ENCODE data around the gene SLC1A7.

SLC1A7 gene

DNA sequence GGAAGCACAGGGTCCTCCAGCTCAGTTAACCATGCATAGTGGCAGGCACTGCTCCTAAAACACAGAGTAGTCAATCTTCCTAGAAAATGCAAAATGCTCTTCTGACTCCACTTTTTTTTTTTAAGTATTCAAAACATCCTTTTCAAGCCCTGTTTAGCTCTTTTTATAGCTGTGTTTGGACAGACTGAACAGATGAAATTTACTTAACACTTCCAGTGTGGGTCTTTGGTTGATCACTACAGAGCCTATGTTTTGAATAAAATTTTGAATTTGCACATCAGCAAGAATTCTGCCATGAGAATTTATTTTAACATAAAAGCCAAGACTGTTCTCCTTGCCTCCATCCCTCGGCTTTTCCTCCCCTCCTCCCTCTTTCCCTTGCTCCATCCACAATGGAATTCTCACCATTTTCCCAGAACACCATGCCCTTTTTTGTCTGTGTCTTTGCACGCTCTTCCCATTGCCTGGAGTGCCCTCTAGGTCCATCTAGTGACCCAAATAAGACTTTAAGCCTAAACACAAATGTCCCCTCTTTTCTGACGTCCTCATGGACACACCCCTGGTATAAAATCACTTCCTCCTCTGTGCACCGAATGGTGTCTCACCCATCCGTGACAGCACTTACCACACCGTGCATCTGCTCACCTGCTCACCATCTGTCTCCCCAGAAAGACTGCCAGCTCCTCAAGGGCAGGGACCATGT, 30.1 kb upstream of the SLC1A7 start:
- Mint-ChIP-seq H3K4me1 (ENCODE audit: low read depth) (no peaks in the 10 kb centered on the region), H3K4me3 (no peak overlapping the region), H3K9me3 (no peaks in the 10 kb centered on the region), H3K27ac (no peak overlapping the region), H3K36me3 (ENCODE audit: low read depth) (no peaks in the 10 kb centered on the region), H3K27me3 (peaks cover 15% of the 10 kb centered on the region)
- DNase-seq: no peak

DNA sequence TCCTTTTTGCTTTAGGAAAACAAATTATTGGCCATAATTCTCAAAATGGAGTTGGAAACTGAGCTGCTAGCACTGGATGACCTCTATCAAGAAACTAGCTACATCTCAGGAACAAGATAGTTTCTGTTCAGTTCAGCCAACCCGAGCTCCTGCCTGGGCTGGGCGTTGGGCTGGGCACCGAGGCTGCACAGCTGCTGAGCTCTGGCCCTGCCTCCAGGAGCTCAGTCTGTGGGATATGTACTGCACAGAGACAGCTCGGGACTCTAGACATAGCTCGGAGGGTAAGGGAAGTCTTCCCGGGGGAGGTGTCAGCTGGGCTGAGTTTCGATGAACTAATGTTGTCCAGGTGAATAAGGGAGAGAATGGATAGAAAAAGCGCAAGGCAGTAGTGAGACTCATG, 24.5 kb upstream of the SLC1A7 start:
- no peak for DNase-seq
- Mint-ChIP-seq H3K27me3 (peaks cover 8% of the 10 kb centered on the region), H3K4me1 (ENCODE audit: low read depth) (no peaks in the 10 kb centered on the region), H3K9me3 (no peaks in the 10 kb centered on the region), H3K27ac (no peak overlapping the region), H3K36me3 (ENCODE audit: low read depth) (no peaks in the 10 kb centered on the region), H3K4me3 (no peak overlapping the region)

DNA sequence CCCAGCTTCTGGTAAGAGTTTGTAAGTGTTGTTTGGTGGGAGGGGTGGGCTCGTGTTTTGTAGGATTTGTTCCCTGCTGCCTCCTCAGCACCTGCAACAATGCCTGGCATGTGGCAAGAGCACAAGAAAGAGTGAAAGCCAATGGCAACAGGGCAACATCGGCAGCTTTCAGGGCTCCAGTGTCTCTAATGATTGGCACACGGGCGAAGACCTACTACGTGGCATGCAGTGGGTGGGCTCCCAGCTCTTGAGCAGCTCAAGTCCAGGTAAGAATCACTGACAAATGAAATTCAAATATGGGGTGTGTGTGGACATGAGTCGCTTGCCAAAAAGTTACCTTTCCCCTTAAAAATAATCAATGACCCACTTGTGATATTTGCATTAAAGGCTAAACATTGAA, 23.9 kb upstream of the SLC1A7 start:
- Mint-ChIP-seq H3K4me3 (no peak overlapping the region), H3K9me3 (no peaks in the 10 kb centered on the region), H3K27me3 (peaks cover 8% of the 10 kb centered on the region), H3K4me1 (ENCODE audit: low read depth) (no peaks in the 10 kb centered on the region), H3K27ac (no peak overlapping the region), H3K36me3 (ENCODE audit: low read depth) (no peaks in the 10 kb centered on the region)
- DNase-seq: no peak

DNA sequence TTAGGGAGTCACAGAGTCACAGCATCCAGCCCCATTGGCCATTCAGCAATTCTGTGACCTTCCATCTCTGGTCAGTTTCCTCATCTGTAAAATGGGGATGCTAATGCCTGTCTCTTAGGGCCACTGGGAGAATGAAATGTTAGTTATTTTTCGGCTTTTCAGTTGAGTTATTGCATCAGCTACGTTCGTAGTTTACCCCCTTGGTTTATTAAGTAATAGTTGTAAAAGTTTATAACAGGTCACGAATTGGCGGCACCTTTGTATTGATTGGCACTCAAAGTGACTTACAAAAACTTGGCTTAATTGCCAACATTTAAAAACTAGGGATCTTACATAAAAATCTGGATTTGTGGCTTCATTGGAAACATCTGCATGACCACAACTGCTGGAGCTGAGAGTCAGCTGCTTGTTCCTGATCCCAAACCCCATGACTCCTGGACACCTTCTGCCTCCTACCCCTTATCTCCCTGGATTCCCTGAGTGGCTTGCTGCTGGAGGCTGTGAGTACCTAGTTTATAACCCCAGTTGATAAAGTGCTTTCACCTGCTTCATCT, 23.0 kb upstream of the SLC1A7 start:
- Mint-ChIP-seq H3K4me3 (no peak overlapping the region), H3K36me3 (ENCODE audit: low read depth) (no peaks in the 10 kb centered on the region), H3K9me3 (no peaks in the 10 kb centered on the region), H3K27ac (no peak overlapping the region), H3K27me3 (peaks cover 8% of the 10 kb centered on the region), H3K4me1 (ENCODE audit: low read depth) (no peaks in the 10 kb centered on the region)
- DNase-seq: no peak

DNA sequence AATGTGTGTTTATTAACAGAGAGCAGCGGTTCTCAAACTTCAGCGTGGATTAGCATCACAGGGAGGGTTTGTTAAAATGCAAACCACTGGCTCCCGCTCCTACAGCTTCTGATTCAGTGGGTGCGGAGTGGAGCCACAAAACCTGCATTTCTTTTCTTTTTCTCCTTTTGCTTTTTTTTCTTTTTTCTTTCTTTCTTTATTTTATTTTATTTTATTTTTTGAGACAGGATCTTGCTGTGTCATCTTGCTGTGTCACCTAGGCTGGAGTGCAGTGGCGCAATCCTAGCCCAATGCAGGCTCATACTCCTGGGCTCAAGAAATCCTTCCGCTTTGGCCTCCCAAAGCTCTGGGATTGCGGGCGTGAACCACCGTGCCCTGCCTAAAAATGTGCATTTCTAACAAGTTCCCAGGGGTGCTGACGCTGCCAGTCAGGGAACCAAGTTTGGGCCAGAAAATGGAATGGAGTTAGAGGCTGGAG, 20.9 kb upstream of the SLC1A7 start:
- Mint-ChIP-seq H3K27ac (no peak overlapping the region), H3K4me1 (ENCODE audit: low read depth) (no peaks in the 10 kb centered on the region), H3K36me3 (ENCODE audit: low read depth) (no peaks in the 10 kb centered on the region), H3K27me3 (peaks cover 8% of the 10 kb centered on the region), H3K4me3 (no peak overlapping the region), H3K9me3 (no peaks in the 10 kb centered on the region)
- no peak for DNase-seq

DNA sequence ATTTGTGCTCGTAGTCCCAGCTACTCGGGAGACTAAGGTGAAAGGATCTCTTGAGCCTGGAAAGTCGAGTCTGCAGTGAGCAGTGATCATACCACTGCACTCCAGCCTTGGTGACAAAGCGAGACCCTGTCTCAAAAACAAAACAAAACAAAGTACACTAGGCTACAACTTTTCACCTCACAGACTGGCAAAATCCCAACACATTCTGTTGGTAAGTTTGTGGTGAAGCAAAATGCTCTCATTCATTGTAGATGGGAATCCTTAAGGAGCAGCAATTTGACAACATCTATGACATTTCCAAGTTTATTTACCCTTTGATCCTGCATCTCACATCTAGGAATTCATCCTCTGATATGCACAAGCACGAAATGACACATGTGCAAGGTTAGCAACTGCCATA, 20.2 kb upstream of the SLC1A7 start:
- no peaks in the 10 kb centered on the region for H3K9me3 Mint-ChIP-seq
- no peak overlapping the region for H3K27ac Mint-ChIP-seq
- no peaks in the 10 kb centered on the region for H3K36me3 Mint-ChIP-seq (ENCODE audit: low read depth)
- no peaks in the 10 kb centered on the region for H3K4me1 Mint-ChIP-seq (ENCODE audit: low read depth)
- peaks cover 8% of the 10 kb centered on the region for H3K27me3 Mint-ChIP-seq
- DNase-seq: no peak
- no peak overlapping the region for H3K4me3 Mint-ChIP-seq

DNA sequence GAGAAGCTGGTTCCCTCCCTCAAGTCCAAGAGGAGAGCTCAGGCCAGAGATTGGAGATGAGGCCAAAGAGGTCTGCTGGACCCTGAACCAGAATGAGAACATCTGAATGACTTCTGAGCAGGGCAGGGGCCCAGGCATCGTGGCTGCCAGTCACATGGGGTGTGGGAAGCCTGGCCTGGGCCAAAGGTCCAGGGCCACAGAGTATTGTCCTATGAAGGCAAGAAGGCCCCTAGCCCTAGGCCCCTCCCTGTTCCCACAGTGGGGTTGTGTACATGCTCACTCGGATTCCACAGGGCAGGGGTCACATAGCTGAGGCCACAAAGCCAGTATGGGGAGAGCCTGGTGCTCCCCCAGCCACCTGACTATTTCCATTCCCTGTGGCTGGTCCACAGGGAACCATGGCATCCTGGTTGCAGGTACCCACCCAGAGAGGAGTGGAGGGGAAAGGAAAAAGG, 18.5 kb upstream of the SLC1A7 start:
- peaks cover 8% of the 10 kb centered on the region for H3K27me3 Mint-ChIP-seq
- H3K4me1 Mint-ChIP-seq (ENCODE audit: low read depth): no peaks in the 10 kb centered on the region
- H3K27ac Mint-ChIP-seq: no peak overlapping the region
- no peak for DNase-seq
- no peaks in the 10 kb centered on the region for H3K9me3 Mint-ChIP-seq
- H3K36me3 Mint-ChIP-seq (ENCODE audit: low read depth): no peaks in the 10 kb centered on the region
- no peak overlapping the region for H3K4me3 Mint-ChIP-seq

DNA sequence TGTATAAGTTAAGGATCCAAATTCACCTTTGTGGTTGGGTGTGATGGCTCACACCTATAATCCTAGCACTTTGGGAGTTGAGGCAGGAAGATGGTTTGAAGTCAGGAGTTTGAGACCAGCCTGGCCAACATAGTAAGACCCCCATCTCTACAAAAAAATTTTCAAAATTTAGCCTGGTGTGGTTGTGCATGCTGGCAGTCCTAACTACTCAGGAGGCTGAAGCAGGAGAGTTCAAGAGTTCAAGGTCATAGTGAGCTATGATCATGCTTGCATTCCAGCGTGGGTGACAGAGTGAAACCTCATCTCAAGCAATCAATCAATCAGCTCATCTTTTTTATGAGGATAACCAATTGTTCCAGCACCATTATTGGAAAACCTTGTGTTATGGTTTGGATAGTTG, 16.5 kb upstream of the SLC1A7 start:
- Mint-ChIP-seq H3K4me1 (ENCODE audit: low read depth) (no peaks in the 10 kb centered on the region), H3K36me3 (ENCODE audit: low read depth) (no peaks in the 10 kb centered on the region), H3K9me3 (no peaks in the 10 kb centered on the region), H3K4me3 (no peak overlapping the region), H3K27me3 (peaks cover 8% of the 10 kb centered on the region), H3K27ac (no peak overlapping the region)
- no peak for DNase-seq

DNA sequence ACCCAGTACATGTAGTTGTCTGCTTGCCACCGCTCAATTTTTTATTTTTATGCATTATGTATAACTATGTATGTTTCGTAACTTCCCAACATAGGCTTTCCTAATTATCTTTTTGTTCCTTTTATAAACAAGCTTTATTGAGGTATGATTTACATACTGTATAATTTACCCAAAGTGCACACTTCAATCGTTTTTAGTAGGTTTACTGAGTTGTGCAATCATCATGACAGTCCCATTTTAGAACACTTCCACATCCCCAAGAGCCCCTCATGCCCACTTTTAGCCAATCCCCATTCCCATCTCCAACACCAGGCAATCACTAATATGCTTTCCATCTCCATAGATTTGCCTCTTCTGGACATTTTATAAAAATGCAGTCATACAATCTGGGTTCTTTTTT, 14.3 kb upstream of the SLC1A7 start:
- Mint-ChIP-seq H3K4me1 (ENCODE audit: low read depth) (no peaks in the 10 kb centered on the region), H3K27ac (no peak overlapping the region), H3K4me3 (no peak overlapping the region), H3K27me3 (no peaks in the 10 kb centered on the region), H3K9me3 (no peaks in the 10 kb centered on the region), H3K36me3 (ENCODE audit: low read depth) (no peaks in the 10 kb centered on the region)
- DNase-seq: no peak

DNA sequence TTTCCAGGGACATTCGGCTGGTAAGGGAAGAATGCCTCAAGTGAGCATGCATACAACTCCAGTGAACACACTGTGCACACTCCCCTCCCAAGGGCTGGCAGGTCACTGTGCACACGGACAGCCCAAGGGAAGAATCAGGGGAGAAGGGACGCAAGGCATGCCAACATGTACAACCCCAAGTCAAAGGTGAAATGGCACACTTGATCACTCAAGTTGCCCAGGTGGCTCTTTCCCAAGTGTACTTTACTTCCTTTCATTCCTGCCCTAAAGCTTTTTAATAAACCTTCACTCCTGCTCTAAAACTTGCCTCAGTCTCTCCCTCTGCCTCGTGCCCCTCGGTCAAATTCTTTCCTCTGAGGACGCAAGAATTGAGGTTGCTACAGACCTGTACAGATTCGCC, 13.5 kb upstream of the SLC1A7 start:
- no peaks in the 10 kb centered on the region for H3K4me1 Mint-ChIP-seq (ENCODE audit: low read depth)
- no peak overlapping the region for H3K4me3 Mint-ChIP-seq
- no peak for DNase-seq
- no peak overlapping the region for H3K27ac Mint-ChIP-seq
- H3K27me3 Mint-ChIP-seq: no peaks in the 10 kb centered on the region
- no peaks in the 10 kb centered on the region for H3K36me3 Mint-ChIP-seq (ENCODE audit: low read depth)
- H3K9me3 Mint-ChIP-seq: no peaks in the 10 kb centered on the region

DNA sequence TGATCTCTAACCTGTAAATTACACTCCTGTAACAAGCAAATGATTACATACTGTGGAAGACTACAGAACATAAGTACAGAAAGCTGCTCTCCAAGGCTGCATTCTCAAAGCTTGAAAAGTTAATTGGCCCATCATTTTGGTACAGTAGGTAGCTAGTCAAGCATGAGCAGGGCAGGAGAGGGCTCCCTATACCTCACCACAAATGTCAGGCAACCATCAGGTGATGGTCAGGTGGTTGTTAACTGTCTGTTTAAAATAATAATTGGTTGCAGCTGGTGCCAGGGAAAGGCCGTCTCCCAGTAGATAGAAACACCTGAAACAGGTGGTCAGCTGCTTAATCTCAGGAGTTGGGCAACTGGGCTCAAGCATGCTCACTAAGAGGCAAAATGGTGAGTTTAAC, 13.1 kb upstream of the SLC1A7 start:
- H3K9me3 Mint-ChIP-seq: no peaks in the 10 kb centered on the region
- H3K27ac Mint-ChIP-seq: no peak overlapping the region
- H3K27me3 Mint-ChIP-seq: no peaks in the 10 kb centered on the region
- no peak for DNase-seq
- H3K4me3 Mint-ChIP-seq: no peak overlapping the region
- no peaks in the 10 kb centered on the region for H3K36me3 Mint-ChIP-seq (ENCODE audit: low read depth)
- H3K4me1 Mint-ChIP-seq (ENCODE audit: low read depth): no peaks in the 10 kb centered on the region

DNA sequence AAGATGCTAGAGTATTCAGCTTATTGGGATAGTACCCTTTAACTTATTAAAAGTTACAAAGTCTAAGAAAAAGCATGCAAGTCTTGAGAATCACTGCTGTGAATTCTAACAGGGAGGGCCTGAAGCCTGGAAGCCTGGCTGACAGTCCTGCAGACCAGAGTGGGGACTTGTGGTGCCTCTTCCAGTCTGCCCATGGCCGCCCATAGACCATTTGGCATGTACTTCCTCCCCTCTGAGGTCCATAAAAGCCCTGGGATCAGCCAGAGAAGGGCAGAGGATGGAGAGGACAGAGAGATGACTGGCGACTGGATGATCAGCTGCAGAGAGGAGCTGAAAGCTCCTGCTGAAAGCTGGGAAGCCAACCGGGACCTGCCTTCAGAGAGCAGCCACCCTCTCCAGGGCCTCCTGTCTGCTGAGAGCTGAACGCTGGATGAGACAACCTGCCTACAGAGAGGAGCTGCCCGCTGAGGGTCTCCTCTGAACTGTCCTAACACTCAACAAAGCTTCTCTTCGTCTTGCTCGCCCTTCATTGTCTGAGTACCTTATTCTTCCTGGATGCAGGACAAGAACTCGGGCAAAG, 12.5 kb upstream of the SLC1A7 start:
- no peaks in the 10 kb centered on the region for H3K9me3 Mint-ChIP-seq
- no peaks in the 10 kb centered on the region for H3K4me1 Mint-ChIP-seq (ENCODE audit: low read depth)
- no peak overlapping the region for H3K4me3 Mint-ChIP-seq
- H3K36me3 Mint-ChIP-seq (ENCODE audit: low read depth): no peaks in the 10 kb centered on the region
- no peak overlapping the region for H3K27ac Mint-ChIP-seq
- H3K27me3 Mint-ChIP-seq: no peaks in the 10 kb centered on the region
- no peak for DNase-seq

DNA sequence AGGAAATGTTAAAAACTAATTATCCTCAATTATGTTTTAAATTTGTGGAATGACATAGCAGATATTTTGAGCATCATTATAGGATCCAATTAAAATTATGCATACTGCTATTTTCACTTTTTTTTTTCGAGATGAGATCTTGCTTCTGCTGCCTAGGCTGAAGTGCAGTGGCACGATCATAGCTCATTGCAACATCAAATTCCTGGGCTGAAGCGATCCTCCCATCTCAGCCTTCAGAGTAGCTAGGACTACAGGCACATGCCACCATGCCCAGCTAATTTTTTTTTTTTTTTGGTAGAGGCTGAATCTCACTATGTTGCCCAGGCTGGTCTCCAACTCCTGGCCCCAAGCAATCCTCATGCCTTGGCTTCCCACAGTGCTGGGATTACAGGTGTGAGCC, 11.3 kb upstream of the SLC1A7 start:
- Mint-ChIP-seq H3K9me3 (no peaks in the 10 kb centered on the region), H3K27me3 (no peaks in the 10 kb centered on the region), H3K27ac (no peak overlapping the region), H3K36me3 (ENCODE audit: low read depth) (no peaks in the 10 kb centered on the region), H3K4me1 (ENCODE audit: low read depth) (no peaks in the 10 kb centered on the region), H3K4me3 (no peak overlapping the region)
- no peak for DNase-seq

DNA sequence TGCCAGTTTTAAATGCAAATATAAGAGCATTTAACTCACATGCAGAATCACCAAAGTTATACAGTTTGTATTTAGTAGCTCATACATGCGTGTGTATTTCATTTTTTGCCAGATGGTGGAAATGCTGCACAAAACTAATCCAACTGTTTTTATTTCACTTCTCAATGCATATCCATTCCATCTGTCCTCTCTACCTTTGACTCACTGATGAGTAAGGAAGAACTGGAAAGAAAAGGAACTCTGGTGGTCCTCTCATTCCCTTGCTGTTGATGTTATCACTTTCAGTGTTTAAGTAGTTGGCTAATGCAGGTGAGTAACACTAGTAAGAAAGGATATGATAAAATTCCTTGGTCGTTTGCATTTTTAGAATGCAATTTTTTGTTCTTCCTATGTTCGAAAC, 5.7 kb upstream of the SLC1A7 start:
- H3K27ac Mint-ChIP-seq: no peak overlapping the region
- DNase-seq: no peak
- H3K4me3 Mint-ChIP-seq: no peak overlapping the region
- H3K9me3 Mint-ChIP-seq: no peaks in the 10 kb centered on the region
- no peaks in the 10 kb centered on the region for H3K4me1 Mint-ChIP-seq (ENCODE audit: low read depth)
- H3K27me3 Mint-ChIP-seq: no peaks in the 10 kb centered on the region
- no peaks in the 10 kb centered on the region for H3K36me3 Mint-ChIP-seq (ENCODE audit: low read depth)

DNA sequence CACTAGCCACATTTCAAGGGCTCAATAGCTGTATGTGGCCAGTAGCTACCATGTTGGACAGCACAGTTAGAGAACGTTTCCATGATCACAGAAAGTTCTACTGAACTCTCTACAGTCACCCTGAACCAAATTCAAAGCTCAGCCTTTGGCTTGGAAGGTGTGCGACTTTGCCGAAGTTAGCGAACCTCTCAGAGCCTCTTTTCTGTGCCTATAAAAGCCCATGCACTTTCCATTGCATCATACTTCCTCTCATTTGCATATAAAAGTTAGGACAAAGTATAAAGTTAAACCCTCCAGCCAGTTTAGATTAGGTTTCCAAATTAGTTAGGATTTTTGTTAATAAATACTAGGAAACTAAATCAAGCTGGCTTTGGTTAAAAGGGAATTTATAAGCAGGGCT, 4.7 kb upstream of the SLC1A7 start:
- no peak for DNase-seq
- no peaks in the 10 kb centered on the region for H3K9me3 Mint-ChIP-seq
- H3K27me3 Mint-ChIP-seq: no peaks in the 10 kb centered on the region
- no peak overlapping the region for H3K4me3 Mint-ChIP-seq
- no peaks in the 10 kb centered on the region for H3K4me1 Mint-ChIP-seq (ENCODE audit: low read depth)
- H3K36me3 Mint-ChIP-seq (ENCODE audit: low read depth): no peaks in the 10 kb centered on the region
- H3K27ac Mint-ChIP-seq: no peak overlapping the region
